C4-2B (cell line): Measurements from ENCODE around the gene DNAJC1.

ENCODE experiments used
- ZFX ChIP-seq: fragments of 450-650 bp; IDR thresholded peaks from 2 replicates; pipeline ENCODE4 v1.6.1; 2017
- TF ChIP-seq, protein P1 (sequence below): fragments of 450-650 bp; conservative IDR thresholded peaks from 2 replicates; pipeline ENCODE4 v1.5.1; 2017; ENCODE audit warnings: mild to moderate bottlenecking

DNA sequence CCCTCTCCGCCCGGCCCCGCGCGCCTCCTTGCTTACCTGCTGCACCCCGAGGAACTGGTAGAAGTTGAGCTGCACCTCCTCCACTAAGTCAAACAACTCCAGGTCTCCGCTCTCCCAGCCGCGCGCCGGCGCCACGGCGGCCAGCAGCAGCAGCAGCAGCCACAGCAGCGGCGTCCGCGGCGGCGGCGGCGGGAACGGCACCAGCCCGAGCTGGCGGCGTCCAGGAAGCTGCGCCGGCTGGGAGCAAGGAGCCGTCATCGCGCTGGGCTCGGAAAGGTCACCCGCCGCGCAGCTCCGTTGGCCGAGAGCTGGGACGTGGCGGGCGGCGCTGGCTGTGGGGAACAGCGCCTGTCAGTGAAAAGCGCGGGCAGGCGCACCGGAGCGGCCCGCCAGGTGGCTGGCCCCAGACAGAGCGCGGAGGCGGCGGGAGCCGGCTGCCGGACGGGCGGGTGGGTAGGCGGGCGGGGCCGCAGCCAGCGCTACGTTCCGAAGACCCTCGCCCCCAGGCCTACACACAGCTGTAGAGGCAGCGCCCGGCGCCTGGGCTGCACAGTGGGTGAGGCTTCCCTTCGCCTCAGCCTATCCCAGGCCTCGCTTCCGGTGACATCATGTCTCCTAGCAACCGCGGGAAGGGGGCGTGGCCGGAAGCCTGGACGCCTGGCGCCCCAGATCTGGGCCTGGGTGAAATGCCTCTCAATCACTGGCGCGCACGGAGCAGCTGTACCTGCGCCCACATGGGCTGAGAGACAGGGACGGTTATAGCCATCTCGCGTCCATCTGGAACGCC, at the start of gene DNAJC1:
- TF ChIP-seq, protein P1, sequence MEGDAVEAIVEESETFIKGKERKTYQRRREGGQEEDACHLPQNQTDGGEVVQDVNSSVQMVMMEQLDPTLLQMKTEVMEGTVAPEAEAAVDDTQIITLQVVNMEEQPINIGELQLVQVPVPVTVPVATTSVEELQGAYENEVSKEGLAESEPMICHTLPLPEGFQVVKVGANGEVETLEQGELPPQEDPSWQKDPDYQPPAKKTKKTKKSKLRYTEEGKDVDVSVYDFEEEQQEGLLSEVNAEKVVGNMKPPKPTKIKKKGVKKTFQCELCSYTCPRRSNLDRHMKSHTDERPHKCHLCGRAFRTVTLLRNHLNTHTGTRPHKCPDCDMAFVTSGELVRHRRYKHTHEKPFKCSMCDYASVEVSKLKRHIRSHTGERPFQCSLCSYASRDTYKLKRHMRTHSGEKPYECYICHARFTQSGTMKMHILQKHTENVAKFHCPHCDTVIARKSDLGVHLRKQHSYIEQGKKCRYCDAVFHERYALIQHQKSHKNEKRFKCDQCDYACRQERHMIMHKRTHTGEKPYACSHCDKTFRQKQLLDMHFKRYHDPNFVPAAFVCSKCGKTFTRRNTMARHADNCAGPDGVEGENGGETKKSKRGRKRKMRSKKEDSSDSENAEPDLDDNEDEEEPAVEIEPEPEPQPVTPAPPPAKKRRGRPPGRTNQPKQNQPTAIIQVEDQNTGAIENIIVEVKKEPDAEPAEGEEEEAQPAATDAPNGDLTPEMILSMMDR, result peak; percentile 33
- TF ChIP-seq ZFX, result peak; percentile 87
